HG03571 (cell line): ENCODE data around the gene SMARCC2.

Experiments
- ATAC-seq: cut with Tn5 transposase; IDR thresholded peaks from one replicate; pipeline ENCODE4 v1.9.1; 2021; ENCODE audit not compliant: unreplicated experiment

SMARCC2 gene

GRCh38 chr12:56189099-56189917 is at the start of gene SMARCC2:
Gene SMARCC2, minus strand, starts transcription at chr12:56189483. Its CDS starts 22 bp downstream, at chr12:56189461.
- peak; percentile 63 for ATAC-seq

GRCh38 chr12:56237552-56237951 is 48.3 kb upstream of the SMARCC2 start:
- ATAC-seq: no peak

GRCh38 chr12:56236985-56237384 is 47.7 kb upstream of the SMARCC2 start:
- ATAC-seq: no peak

GRCh38 chr12:56236091-56236490 is 46.8 kb upstream of the SMARCC2 start:
- no peak for ATAC-seq

- ATAC-seq: no peak
Measured at GRCh38 chr12:56234746-56235436, 45.6 kb upstream of the SMARCC2 start.

GRCh38 chr12:56231184-56231582 is 41.9 kb upstream of the SMARCC2 start:
- no peak for ATAC-seq

- no peak for ATAC-seq
Measured at GRCh38 chr12:56230432-56231183, 41.3 kb upstream of the SMARCC2 start.

- no peak for ATAC-seq
Measured at GRCh38 chr12:56229916-56230431, 40.7 kb upstream of the SMARCC2 start, which contains the start of gene SLC39A5. Gene SLC39A5, plus strand, starts transcription at chr12:56230051. Its CDS starts 1,224 bp downstream, at chr12:56231275.

- no peak for ATAC-seq
Measured at GRCh38 chr12:56229082-56229481, 39.8 kb upstream of the SMARCC2 start.

GRCh38 chr12:56224954-56225353 is 35.7 kb upstream of the SMARCC2 start:
- no peak for ATAC-seq

GRCh38 chr12:56224102-56224701 is 34.9 kb upstream of the SMARCC2 start, which contains the start of gene NABP2:
Gene NABP2, plus strand, starts transcription at chr12:56224342. Its CDS starts 515 bp downstream, at chr12:56224857.
- ATAC-seq: peak; percentile 66

GRCh38 chr12:56223571-56224101 is 34.4 kb upstream of the SMARCC2 start:
- no peak for ATAC-seq

- ATAC-seq: no peak
Measured at GRCh38 chr12:56222531-56222895, 33.2 kb upstream of the SMARCC2 start.

- peak; percentile 79 for ATAC-seq
Measured at GRCh38 chr12:56221757-56222530, 32.7 kb upstream of the SMARCC2 start, which contains the start of gene RNF41. Gene RNF41, minus strand, starts transcription at chr12:56221922. Its CDS starts 7,875 bp downstream, at chr12:56214047.

GRCh38 chr12:56221232-56221756 is 32.0 kb upstream of the SMARCC2 start:
- no peak for ATAC-seq

GRCh38 chr12:56220611-56221231 is 31.4 kb upstream of the SMARCC2 start:
- ATAC-seq: no peak

- ATAC-seq: no peak
Measured at GRCh38 chr12:56219840-56220239, 30.6 kb upstream of the SMARCC2 start.

GRCh38 chr12:56216461-56216860 is 27.2 kb upstream of the SMARCC2 start:
- ATAC-seq: no peak

GRCh38 chr12:56213878-56214277 is 24.6 kb upstream of the SMARCC2 start:
- ATAC-seq: no peak
